ENCODE measurements around the gene LRFN4.

Gene LRFN4

DNA sequence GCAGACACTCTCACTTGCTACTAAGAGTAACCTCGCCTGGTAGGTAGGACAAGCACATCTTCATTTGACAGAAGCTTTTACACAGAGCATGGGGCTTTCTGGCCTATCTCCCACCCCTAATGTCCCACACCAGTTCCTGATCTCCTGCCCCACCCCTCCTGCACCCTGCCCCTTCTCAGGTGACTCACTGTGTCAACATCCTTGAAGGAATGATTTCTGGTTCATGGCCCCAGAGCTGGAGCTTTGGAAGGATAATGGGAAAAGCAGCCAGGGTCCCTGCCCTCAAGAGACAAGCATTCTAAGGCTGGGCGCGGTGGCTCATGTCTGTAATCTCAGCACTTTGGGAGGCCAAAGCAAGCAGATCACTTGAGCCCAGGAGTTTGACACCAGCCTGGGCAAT is 47.2 kb downstream of the LRFN4 start:
- intact Hi-C loops (cut with DNase I) = no loop called here
- DNase-seq = no peak

- DNase-seq = no peak
- intact Hi-C loops (cut with DNase I) = no loop called here
Observed at GRCh38 chr11:66904561-66904960, 47.7 kb downstream of the LRFN4 start.

DNA sequence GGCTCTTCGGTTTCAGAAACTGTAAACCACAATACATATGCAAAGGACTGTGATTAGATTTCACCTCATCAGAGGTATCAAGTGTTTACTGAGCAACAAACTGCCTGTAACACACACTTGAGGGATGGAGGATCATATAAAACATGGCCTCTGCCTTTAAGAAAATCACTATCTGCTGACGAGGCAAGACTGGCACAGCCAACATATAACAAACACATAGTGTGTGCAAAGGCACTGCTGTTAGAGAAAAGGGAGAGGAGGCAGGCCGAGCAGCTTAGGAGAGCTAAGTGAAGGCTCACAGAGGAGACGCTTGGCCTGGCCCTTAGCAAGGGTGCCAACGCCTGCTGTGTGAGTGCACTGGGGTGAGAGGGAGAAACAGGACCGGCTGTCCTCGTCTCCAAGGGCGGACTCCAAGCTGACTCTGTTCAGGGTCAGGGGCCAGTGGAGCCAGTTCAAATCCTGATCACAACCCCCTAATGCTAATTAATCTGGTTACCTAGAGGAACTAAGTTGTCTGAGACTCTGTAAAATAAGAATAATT is 48.2 kb downstream of the LRFN4 start:
- intact Hi-C loops (cut with DNase I) = no loop called here
- peak in 1 of 42 donors; percentile 28 for DNase-seq

DNA sequence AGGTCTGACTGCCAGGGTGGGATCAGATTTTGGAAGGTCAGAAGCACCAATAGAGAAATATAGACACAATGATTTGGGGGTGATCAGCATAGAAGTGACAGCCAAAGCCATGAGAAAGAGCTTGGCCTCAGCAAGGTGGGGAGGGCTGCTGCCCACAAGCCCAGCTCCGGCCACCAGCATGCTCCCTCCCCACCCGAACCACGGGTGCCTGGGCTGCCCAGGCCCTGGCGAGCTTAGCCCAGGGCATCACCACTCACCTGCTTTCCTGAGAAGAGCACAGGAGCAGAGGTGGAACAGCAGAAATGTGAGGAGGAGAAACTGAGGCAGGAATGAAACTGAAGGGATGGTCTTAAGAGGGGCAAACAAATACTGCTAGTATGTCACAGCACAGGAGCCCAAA is 48.8 kb downstream of the LRFN4 start:
- intact Hi-C loops (cut with DNase I) = no loop called here
- DNase-seq = no peak

DNA sequence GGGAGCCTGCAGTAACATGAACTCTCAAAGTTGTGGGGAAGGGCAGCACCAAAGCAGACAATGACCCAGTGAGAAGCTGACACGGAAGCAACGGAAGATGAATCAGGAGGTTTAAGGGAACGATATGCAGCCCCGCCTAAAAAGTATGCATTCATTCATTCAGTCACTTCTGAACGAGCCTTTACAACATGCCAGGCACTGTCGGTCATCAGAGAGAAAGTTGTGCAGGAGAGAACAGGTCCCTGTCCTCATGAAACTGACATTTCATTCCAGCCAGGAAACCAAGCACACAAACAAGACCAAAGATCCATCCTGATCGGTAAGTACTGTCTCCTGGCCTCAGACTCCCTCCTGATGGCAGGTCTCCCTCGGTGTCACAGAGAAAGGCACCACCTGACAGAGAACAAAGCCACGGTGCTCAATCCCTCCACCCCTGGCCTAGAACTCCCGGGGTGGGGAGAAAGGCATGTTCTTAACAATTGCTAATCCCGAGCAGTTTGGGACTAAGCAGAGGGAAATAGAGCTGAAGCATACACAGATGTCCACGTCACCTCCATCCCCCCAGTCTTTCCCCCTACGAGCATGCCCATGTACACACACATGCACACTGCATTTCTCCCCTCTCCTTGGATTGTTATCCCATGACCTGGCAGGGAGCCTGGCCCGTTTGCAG is 49.3 kb downstream of the LRFN4 start:
- intact Hi-C loops (cut with DNase I) = no loop called here
- DNase-seq = peak in 1 of 42 donors; percentile 44

- DNase-seq = no peak
- intact Hi-C loops (cut with DNase I) = no loop called here
Observed at GRCh38 chr11:66907751-66908630, 51.1 kb downstream of the LRFN4 start.

- intact Hi-C loops (cut with DNase I) = no loop called here
Observed at GRCh38 chr11:66909181-66909580, 52.3 kb downstream of the LRFN4 start.

DNA sequence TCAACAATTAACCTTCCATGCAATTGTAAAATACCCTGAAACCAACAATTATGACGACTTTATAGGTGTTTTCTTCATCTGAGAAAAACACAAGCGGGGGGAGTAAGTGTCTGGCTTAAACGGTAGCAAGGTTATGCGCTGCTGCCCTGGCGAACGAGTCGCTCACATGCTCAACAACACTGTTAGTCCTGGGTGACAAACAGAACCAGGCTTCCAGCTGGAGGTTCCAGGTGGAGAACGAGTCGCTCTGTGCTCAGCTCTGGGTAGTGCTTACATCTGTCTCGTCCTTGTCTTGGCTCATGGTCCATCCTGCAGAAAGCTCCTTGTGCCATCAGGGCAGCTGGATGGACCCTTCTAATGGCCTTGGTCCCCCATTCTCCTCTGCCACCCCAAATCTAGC is 53.2 kb downstream of the LRFN4 start:
- intact Hi-C loops (cut with DNase I) = no loop called here
- no peak for DNase-seq

More at GRCh38 chr11:66909181-66909580, 52.3 kb downstream of the LRFN4 start:
- no peak for DNase-seq

Data from head of caudate nucleus (tissue), 42 donors.